Smooth muscle cell of the coronary artery (primary cell): Measurements from ENCODE around the gene SLC1A7. TPM values are rescaled to one million over a fixed set of nuclear protein-coding genes. Genes with fewer than 3 reads are reported as not detected.

Experiments used
- total RNA-seq: library from RNA; depleted of rRNA; stranded (reverse); fragments of >200 nt; gene quantifications from 2 replicates; pipeline ENCODE4 v1.2.3, GENCODE V29; 2014; ENCODE audit warnings: low replicate concordance

Gene SLC1A7
- total RNA-seq = 0.23 and 2.6 TPM in 2 replicates

DNA sequence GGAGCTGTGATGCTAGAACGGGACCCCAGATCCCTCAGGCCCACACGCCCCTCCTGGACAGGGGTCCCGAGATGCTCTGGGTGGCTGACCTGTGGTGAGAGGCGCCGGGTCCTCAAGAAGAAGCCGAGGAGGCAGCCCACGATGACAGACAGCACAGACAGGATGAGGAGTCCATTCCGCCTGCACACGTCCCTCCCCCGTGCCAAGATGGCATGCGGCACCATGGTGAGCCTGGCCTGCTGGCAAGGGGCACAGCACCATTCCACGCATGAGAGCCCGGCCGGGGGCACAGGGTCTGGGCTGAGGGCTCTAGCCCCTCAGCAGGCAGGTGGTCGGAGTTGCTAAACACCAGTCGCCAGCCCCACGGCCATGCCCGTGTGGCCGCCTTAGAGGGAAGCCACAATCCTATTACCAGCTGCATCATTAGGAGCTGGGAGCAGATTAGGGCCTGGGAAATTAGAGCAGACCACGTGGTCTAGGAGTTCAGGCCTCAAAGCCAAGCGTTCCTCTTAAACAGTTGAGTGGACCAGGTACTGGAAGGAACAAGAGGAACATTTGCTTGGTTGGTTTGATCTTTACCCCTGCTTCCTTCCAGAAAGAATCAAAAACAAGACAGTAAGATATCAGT, at the start of gene SLC1A7:
TSS of gene SLC1A7 (minus strand) at position 413 of the 628 bp plus-strand sequence. CDS start at position 224, 189 bp downstream.

DNA sequence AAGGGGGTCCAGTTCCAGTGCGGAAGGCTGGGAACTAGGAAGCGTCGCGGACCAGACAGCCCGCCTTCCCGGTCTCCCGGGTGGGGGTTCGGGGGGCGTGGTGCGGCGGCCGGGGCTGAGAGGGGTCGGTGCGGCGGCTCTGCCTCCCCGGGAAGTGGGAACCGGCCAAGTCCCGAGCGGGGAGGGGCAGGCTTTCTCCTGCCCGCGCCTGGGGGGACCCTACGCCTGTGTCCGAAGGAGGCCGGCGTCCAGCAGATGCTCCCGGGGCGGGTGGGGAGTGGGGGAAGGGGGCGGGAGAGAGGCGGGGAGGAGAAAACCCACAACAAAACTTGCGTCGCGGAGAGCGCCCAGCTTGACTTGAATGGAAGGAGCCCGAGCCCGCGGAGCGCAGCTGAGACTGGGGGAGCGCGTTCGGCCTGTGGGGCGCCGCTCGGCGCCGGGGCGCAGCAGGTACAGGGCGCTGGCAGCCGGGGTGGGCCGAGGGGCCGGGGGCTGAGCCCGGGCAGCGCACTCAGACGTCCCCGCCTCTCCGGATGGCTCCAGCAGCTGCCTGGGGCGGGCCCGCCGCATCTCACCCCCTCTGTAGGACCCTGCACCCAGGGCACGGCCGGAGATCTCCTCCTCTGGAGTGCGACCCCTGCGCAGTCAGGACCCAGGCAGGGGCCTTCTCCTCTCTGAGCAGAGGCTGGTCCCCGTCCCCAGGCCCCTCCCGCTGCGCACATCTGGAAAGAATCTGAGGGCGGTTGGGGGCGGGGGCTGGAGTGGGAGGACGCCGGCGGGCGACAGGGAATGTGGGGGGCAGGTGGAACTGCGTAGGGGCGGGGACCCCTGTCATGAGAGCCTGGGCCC, 80.4 kb downstream of the SLC1A7 start, which contains the start of gene PODN:
TSS of gene PODN (plus strand) at position 355 of the 849 bp plus-strand sequence. CDS start 7,643 bp downstream, outside the sequence.

Other genes with a start within 250 kb of the SLC1A7 start
- 18.9 and 39.8 TPM in 2 replicates for gene ECHDC2, start 220.9 kb downstream of the SLC1A7 start, total RNA-seq
- gene SCP2, start 215.4 kb downstream of the SLC1A7 start, total RNA-seq = 134 and 150 TPM in 2 replicates
- gene PODN, start 80.4 kb downstream of the SLC1A7 start, total RNA-seq = 4.1 and 173 TPM in 2 replicates
- gene CPT2, start 54.2 kb upstream of the SLC1A7 start, total RNA-seq = 6.0 and 11.2 TPM in 2 replicates
- 44.0 and 55.1 TPM in 2 replicates for gene CZIB, start 78.0 kb upstream of the SLC1A7 start, total RNA-seq
- 45.6 and 46.6 TPM in 2 replicates for gene MAGOH, start 95.9 kb upstream of the SLC1A7 start, total RNA-seq
- 8.7 and 16.1 TPM in 2 replicates for gene LRP8, start 185.4 kb upstream of the SLC1A7 start, total RNA-seq